GM21526 (cell line): Measurements from ENCODE around the gene BABAM2.

Source experiments
- ATAC-seq: cut with Tn5 transposase; IDR thresholded peaks from one replicate; pipeline ENCODE4 v1.9.1; 2021; ENCODE audit warnings: moderate library complexity; ENCODE audit not compliant: unreplicated experiment, low FRiP score

The BABAM2 gene

DNA sequence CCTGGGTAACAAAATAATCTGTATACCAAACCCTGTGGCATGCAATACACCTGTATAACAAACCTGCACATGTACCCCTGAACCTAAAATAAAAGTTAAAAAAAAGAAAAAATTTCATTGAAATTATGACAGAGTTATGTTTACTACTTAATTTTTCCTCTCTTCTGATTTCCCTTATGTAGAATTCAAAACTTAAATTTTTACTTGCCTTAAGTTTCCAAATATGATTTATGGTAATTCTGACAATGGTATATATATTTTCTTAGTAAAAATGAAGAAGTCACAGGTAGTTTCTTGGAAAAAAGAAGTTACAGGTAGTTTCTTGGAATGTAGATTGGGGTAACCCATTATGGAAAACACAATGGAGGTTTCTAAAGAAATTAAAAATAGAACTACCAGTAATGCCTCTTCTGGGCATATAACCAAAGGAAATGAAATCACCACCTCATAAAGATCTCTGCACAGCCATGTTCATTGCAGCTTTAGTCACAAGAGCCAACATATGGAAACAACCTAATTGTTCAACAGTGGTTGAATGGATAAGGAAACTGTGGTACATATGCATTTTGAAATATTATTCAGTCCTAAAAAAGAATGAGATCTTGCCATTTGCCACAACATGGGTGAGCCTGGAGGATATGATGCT is 164.9 kb downstream of the BABAM2 start:
- ATAC-seq: no peak

DNA sequence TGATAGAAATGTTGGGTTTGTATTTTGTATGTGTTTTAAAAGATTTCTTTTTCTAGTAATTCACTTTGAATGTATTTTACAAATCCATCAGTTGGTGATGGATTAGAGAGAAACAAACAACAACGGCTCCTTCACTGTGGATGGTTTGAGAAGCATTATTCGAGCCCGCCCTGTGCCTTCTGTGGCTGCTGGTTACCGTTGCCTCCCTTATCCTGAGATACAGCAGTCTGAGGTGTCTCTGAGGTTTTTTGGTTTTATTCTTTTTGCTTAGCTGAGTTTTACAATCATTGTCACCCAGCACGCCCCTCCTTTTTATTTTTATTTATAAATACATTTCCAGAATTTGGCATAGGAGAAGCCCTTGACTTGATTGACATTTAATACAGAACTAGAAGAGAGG is 168.3 kb downstream of the BABAM2 start:
- ATAC-seq: no peak

DNA sequence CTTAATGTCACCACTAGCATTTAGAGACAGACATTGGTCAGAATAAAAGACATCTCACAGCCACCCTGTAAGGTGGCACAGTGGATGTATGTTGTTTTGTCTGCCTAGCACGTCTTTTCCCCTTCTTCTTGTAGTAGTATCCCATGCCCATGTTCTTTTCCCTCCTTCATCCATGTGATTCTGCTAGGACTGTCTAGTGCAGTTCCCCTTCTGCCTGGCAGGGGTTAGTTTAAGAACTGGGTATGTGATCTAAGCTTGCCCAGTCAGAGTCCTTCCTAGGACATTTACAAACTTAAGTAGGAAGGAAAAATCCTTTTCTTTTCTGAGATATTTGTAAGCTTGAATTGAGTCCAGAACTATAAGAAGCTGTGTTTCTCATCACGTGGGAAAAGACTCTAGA is 172.3 kb downstream of the BABAM2 start:
- no peak for ATAC-seq

DNA sequence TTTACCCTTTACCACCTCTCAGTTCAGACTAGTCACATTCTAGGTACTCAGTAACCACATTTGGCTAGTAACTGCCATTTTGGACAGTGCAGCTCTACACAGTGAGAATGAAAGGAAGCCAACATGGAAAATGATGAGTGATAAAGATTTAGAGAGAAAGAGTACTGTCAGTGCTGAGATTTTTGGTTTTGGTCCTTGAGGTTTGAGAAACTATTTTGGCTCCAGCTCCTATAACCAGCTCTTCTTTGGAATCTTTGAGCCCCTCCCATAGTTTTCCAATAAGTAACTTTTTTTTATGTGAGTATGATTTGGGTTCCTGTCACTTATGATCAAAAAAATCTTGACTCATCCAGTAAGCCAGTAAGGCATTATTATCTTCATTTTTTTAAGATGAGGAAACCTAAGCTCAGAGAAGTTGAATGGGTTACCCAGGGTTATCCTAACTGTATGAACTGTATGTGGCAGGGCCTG is 173.0 kb downstream of the BABAM2 start:
- ATAC-seq: no peak

DNA sequence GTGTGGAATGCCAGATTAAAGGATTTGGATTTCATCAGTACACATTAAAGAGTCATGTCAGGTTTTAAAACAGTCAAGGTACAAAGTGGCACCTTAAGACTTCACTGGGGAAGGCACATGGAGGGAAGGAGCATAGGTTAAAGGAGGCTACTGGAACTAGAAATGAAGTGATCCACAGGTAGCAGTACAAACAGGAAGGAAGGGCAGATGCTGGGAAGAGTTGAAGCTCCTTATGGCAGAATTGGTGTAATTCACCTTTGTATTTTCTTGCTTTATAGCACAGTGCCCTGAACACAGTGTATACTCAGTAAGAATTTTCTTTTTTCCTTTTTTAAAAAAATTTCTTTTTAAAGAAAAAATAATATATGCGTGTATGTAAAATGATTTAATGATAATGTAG is 177.1 kb downstream of the BABAM2 start:
- ATAC-seq: no peak

DNA sequence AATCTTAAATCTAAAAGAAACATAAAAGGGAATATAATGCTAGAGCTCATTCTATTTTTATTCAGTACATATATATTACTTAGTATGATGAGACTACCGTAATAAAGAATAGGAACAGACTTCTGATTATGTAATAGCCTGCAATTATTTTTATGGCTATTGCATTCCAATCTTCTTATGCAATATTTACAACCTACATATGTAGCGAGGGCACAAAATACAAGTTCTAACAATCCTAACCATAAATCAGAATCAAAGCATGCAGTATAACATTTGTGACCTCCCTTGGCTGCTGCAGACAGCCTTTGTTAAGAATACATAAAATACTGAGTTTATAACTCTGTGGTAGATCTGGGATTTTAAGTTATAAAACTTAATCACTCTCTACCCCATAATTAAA is 177.6 kb downstream of the BABAM2 start:
- no peak for ATAC-seq

DNA sequence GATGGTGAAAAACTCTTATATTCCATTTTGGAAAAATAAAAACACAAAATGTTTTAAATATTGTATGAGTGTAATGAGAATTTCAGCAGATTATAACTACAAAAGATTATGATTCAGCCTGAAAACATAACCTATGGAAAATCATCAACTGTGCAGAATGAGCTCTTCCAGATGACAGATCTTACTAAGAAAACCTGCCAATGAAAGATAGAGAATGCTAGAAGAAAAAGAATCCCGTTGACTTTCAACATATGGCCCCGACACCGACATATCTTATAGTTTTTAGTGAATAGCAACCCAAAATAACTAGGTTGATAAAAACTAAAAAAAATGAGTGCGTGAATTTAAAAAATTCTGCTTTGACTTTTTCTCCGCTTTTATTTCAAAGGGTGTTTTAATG is 178.0 kb downstream of the BABAM2 start:
- ATAC-seq: no peak

DNA sequence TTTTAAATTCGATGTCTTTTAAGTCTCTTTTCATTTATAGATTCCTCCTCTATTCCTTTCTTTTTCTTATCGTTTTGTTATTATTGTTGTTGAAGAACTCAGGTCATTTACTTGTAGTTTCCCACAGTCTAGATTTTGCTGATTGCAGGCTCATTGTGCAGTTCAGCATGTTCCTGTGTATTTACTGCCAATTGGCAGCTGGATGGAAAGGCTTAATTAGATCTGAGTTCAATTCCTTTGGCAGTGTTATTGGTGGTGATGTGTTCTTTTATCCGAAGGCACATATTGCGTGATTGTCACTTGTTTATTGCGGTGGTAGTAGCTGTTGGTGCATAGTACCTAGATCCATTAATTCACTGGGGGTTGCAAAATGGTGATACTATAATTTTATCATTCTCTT is 180.7 kb downstream of the BABAM2 start:
- ATAC-seq: no peak

DNA sequence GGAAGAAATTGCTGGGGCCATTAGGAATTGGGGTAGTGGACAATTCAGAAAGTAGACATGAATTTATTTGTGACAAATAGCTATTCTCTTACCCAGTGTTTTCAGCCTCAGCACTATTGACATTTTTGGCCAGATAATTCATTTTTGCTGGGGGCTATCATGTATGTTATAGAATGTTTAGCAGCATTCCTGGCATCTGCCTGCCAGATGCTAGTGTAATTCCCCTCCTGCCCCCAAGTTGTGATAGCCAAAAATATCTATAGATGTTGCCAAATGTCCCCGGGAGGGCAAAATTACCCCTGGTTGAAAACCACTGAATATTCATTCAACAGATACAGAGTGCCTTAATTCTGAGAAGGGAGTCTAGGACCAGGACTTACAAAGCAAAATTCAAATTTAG is 183.6 kb downstream of the BABAM2 start:
- ATAC-seq: no peak

DNA sequence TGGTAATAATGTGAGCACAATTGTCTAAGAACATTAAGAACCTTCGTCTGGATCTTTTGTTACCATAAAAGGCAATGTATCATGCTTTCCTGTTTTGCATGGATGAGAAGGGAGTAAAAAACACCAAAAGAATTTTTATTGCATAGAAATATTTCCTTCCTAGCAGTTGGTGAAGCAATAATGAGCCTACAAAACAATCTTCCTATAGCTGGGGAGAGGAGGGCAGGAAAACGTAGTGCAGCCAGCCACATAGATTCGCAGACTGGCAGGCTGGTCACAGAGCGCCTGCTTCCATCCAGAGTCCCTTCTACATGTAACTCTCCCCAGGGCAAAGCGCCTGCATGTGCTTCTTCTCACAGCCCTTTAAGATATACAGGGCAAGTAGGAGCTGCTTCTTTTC is 190.4 kb downstream of the BABAM2 start:
- ATAC-seq: no peak

DNA sequence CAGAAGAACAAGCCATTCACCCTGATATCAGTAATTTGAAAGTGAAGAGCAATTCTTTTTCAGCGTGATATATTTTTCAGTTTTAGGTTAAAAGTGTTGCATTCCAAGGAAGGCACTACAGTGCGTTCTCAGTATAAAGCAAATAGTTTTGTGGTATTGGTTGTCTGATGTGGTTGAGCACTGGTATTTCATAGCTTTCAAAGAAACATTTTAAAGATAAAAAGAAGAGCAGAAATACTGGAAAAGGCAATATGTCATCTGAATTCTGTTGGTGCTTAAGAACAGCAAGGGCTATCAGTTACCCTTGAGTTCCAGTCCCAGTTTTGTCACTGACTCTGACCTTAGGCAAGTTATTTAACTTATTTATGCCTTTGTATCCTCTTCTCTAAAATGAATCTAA is 191.6 kb downstream of the BABAM2 start:
- ATAC-seq: no peak

DNA sequence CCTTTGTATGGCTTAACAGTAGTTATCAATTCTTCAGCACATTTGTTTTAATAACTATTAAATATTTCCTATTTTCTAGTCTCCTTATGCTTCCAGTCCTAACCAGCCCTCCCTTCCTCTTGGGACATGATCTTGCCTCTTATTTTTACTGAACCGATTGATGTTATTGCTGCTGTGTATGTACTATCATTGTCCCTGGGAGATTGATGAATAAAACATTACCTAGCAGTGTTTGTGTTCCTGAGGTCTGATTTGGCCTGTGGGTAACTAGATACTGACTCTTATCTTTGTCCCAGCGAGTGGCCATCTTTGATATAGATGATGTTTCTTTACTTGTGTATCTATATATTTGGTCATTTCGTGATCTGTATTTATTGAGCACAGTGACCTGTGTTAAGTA is 192.9 kb downstream of the BABAM2 start:
- no peak for ATAC-seq

DNA sequence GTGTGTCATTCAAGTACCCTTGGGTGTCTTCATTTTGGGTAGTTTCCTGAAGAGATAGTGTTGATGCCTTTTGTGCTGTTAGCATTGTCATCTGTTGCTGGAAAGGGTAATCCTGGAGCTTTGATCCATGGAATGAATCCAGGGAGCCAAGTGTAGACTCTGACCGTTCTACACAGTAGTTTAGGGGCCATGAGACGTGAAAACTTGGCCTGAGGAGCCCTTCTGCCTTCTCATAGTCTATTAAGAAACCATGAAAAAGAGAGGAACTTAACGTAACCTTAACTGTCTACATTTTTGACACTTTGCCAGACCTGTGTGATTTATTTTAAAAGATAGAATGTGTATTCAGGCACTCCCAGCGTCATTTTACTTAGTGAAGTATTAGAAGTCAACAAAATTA is 194.0 kb downstream of the BABAM2 start:
- no peak for ATAC-seq

DNA sequence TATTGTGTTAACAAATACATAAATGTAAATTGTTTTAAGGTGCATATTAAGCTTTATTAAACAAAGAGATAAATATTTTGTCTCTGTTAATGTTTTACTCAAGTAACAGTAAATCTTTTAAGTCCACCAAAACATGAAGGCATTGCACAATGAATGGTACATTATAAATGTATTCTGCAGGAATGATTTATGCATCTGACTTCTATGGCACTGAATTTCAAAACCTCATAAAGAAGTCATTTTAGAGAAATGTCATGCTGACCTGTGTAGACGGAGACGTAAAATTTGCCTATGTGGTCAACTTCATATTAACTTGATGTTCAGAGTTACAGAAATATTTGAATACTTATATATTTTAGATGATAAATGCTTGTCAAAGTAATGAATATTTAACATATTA is 194.7 kb downstream of the BABAM2 start:
- no peak for ATAC-seq

DNA sequence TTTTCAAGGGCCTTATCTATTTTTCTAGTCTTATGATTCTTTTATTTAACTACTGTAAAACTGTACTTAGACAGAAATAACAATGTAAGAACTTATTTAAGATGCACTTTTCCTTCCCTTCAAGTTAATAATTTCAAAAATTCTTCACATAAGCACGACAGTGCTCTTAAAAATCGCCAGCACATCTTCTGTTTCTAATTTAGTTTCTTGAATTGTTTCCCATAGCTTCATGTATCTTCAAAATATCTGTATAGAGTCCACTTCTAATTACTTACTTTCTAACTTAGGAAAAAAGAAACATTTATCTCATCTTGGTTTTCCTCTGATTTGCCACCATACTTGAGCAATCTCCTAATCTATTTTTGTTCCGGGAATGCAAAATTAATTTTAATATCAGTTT is 196.1 kb downstream of the BABAM2 start:
- no peak for ATAC-seq

DNA sequence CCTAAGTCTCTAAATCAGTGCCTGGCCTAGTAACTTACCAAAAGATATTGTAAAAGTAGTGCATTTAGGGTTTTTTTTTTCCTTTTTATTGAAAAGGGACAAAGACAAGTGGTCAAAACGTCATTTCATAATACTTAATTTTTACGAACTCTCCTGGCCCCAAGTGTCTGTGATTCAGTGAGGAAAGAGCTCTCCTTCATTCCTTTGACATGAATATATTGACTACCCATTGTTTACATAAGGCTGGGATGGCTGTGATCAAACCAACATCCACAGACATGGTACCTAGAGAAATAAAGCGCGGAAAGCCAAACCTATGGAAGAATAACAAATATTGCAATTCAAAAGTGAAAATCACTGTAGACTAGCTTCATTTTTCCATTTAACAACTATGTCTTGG is 198.4 kb downstream of the BABAM2 start:
- no peak for ATAC-seq

DNA sequence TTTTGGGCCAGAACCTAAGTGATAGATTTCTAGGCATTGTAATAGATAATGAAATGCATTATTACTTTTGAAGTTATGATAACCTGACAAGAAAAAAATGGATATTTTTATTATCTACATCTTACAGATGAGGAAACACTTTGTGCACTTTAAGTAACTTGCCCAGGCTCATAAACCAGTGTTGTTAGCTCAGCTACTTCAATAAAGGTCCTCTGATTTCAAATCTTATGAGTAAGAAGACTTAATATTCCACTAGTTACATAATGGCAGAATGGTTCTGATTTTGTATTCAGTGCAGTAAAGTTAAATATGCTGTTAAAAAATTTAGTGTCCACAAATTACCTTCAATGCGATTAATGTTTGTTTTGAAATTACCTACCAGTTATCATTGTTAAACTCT is 199.0 kb downstream of the BABAM2 start:
- no peak for ATAC-seq

DNA sequence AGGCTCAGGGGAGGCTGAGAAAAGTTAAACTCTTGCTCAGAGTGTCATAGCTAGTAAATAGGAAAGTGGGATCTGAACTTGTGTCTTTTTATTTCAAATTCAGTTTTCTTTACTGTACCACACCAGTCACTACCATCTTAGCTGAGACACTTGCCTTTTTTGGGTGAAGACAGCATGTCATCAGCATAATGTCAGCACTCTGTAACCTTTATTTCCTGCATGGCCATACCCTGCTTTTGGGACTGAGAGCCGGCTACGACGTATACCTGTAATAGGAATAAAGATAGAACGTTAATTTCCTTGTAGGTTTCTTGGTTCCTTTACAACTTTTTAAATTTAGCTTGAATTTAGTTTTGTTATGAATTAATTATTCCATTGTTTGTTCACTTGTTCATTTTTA is 202.8 kb downstream of the BABAM2 start:
- ATAC-seq: no peak

DNA sequence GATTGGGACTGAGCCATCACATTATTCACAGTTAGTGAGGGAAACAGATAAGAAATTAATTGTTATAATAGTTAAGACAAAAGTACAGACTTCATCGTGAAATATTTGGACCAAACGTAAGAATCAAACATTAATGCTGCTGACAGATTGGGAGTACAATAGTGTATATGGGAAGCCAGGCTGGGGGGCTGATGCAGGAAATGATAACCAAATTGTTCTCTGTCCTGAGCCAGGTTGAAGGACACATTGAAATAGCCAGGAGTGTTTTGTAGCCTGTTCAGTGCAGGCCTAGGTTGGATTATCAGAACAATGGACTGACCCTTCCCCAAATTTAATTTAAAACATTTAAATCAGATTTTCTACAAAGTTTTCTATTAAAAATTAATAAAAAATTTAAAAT is 203.2 kb downstream of the BABAM2 start:
- ATAC-seq: no peak

DNA sequence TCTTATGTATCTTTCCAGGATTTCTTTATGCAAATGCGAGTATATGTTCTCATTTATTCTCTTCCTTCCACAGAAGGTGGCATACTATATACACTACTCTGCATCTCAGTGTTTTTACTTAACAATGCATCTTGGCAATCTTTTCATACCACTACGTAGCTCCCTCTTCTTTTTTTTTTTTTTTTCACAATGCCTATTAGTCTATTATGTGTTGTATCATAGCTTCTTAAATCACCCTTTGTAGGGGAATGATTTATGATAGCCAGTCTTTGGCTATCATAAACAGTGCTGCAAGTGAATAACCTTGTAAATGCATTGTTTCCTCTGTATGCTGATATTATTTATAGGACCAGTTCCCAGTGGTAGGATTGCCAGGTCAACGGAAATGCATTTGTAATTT is 204.2 kb downstream of the BABAM2 start:
- no peak for ATAC-seq

DNA sequence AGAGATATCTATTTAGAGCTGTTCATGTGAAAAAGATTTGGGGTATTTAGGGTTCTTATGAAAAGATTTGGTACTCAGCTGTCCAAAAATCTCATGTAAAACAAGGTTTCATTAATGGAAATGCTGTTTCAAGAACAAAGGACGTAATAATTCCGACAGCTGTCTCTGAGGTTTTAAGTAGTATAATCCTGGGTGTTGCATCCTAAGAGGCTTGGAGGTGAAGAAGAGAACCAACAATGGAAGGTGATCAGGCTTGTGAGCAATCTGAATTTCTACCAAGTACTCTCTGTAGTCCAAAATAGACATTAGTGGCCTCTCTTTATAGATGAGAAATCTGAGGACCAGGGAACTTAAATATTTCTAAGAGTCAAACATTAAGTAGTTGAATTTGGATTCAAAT is 205.1 kb downstream of the BABAM2 start:
- ATAC-seq: no peak

DNA sequence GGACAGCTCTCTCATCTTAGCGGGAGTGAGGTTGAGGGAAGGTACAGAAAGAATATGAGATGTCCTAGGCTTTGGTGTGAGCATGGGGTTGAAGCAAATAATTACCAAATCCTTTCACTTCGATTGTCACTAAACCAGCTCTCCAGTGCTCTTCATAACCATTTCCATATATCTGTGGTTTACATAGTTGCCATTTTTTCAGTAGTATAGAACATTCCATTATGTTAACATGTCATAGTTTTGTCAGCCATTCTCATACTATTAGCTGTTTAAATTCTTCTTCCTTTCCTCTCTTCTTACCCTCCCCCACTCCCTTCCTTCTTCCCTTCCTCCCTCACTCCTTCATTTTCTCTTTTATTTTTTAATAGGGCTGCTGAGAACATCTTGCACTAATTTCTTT is 205.9 kb downstream of the BABAM2 start:
- no peak for ATAC-seq
